ENCODE results near the gene HECTD2. TPM values are rescaled to one million over a fixed set of nuclear protein-coding genes. Genes with fewer than 3 reads are reported as not detected.

HECTD2 gene
- total RNA-seq, 1 experiment from 2014 or later: 9.4 TPM

DNA sequence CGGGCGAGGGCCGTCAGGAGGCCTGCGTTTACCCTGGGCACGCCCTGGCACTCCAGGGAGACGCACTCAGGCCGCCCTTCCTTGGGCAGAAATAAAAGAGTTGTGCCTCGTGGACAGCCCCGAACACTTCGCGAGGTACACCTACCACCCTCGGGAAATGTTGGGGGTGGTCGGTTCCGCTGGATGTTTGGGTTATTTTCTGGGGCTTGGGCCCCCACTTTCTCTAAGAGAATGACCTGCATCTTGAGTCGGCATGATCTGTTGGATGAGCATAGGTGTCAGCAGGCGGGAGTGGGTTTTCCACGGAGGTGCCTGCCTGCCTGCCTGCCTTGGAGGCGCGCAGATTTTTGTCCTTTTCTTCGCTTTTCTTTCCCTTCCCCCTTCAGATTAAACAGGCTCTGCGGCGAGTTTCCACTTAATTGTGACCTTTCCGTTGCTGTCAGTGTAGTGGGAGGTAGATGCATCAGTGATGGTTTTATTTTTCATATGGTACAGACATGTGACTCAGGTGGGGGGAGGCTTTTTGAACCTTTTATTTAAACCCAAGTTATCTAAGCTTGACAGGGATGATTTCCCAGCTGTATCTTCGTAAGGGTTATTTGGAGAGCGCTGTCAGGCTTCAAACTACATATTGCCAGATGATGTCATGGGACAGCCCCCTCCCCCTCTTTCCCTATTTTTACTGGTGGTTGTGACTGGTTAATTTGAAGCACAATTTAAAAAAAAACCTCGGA is 661 bp downstream of the HECTD2 start:
- no peak for DNase-seq (ENCODE audit: low spot score)
- CTCF ChIA-PET: interaction anchor here (0.8 to 2.3 kb wide), 3 partner anchors 113 to 141 kb away, joined by 3 to 16 read pairs (median 3); no protein-coding TSS in a partner anchor

DNA sequence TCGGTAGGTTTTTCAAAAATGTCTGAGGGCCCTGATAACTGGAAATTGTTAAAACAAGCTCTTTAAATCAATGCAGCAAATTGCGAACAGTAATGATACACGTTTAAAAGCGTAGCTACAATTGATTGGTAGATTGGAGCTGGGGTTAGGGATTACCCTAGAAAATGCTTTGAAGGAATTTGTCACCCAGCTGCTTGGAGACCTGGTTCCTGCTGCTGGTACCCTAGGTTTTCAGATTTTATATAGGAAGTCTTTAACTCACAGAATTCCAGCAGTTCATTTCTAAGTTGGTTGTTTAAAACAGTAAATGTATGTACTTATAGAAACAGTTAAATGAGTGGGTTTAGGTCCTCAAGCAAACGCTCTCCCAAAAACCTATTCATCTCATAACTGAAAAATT is 1.5 kb downstream of the HECTD2 start:
- H3K36me3 Mint-ChIP-seq: no peaks in the 10 kb centered on the region
- no peak for DNase-seq (ENCODE audit: low spot score)
- H3K27me3 Mint-ChIP-seq (ENCODE audit: low read depth): peaks cover 4% of the 10 kb centered on the region; the same call in 1 of the 2 replicates
- TF ChIP-seq OVOL2 (CRISPR knock-in tag; IDR thresholded peaks at IDR 0.05; ENCODE audit: borderline replicate concordance) (no peak), FOXK1 (CRISPR knock-in tag; IDR thresholded peaks at IDR 0.05) (no peak), CBFB (CRISPR knock-in tag; IDR thresholded peaks at IDR 0.05; ENCODE audit: low read depth) (no peak), ZNF121 (CRISPR knock-in tag; IDR thresholded peaks at IDR 0.05) (no peak), MXD4 (CRISPR knock-in tag; IDR thresholded peaks at IDR 0.05; ENCODE audit: borderline replicate concordance) (no peak), RELA (CRISPR knock-in tag; IDR thresholded peaks at IDR 0.05; ENCODE audit: borderline replicate concordance) (no peak), GRHL2 (CRISPR knock-in tag; IDR thresholded peaks at IDR 0.05; ENCODE audit: insufficient replicate concordance, severe bottlenecking) (no peak), ATF1 (CRISPR knock-in tag; IDR thresholded peaks at IDR 0.05) (no peak), SOX15 (CRISPR knock-in tag; IDR thresholded peaks at IDR 0.05) (no peak), MYBL2 (CRISPR knock-in tag; IDR thresholded peaks at IDR 0.05) (no peak), SMAD4 (CRISPR knock-in tag; IDR thresholded peaks at IDR 0.05) (no peak)
- TF ChIP-seq, protein P1, sequence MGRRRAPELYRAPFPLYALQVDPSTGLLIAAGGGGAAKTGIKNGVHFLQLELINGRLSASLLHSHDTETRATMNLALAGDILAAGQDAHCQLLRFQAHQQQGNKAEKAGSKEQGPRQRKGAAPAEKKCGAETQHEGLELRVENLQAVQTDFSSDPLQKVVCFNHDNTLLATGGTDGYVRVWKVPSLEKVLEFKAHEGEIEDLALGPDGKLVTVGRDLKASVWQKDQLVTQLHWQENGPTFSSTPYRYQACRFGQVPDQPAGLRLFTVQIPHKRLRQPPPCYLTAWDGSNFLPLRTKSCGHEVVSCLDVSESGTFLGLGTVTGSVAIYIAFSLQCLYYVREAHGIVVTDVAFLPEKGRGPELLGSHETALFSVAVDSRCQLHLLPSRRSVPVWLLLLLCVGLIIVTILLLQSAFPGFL (CRISPR knock-in tag; IDR thresholded peaks at IDR 0.05; ENCODE audit: borderline replicate concordance): no peak
- TF ChIP-seq, protein P2, sequence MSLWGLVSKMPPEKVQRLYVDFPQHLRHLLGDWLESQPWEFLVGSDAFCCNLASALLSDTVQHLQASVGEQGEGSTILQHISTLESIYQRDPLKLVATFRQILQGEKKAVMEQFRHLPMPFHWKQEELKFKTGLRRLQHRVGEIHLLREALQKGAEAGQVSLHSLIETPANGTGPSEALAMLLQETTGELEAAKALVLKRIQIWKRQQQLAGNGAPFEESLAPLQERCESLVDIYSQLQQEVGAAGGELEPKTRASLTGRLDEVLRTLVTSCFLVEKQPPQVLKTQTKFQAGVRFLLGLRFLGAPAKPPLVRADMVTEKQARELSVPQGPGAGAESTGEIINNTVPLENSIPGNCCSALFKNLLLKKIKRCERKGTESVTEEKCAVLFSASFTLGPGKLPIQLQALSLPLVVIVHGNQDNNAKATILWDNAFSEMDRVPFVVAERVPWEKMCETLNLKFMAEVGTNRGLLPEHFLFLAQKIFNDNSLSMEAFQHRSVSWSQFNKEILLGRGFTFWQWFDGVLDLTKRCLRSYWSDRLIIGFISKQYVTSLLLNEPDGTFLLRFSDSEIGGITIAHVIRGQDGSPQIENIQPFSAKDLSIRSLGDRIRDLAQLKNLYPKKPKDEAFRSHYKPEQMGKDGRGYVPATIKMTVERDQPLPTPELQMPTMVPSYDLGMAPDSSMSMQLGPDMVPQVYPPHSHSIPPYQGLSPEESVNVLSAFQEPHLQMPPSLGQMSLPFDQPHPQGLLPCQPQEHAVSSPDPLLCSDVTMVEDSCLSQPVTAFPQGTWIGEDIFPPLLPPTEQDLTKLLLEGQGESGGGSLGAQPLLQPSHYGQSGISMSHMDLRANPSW (CRISPR knock-in tag; conservative IDR thresholded peaks at IDR 0.05; ENCODE audit: low read depth): no peak
- TF ChIP-seq, protein P3, sequence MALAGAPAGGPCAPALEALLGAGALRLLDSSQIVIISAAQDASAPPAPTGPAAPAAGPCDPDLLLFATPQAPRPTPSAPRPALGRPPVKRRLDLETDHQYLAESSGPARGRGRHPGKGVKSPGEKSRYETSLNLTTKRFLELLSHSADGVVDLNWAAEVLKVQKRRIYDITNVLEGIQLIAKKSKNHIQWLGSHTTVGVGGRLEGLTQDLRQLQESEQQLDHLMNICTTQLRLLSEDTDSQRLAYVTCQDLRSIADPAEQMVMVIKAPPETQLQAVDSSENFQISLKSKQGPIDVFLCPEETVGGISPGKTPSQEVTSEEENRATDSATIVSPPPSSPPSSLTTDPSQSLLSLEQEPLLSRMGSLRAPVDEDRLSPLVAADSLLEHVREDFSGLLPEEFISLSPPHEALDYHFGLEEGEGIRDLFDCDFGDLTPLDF (CRISPR knock-in tag; IDR thresholded peaks at IDR 0.05): no peak
- TF ChIP-seq, protein P4, sequence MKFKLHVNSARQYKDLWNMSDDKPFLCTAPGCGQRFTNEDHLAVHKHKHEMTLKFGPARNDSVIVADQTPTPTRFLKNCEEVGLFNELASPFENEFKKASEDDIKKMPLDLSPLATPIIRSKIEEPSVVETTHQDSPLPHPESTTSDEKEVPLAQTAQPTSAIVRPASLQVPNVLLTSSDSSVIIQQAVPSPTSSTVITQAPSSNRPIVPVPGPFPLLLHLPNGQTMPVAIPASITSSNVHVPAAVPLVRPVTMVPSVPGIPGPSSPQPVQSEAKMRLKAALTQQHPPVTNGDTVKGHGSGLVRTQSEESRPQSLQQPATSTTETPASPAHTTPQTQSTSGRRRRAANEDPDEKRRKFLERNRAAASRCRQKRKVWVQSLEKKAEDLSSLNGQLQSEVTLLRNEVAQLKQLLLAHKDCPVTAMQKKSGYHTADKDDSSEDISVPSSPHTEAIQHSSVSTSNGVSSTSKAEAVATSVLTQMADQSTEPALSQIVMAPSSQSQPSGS (CRISPR knock-in tag; IDR thresholded peaks at IDR 0.05; ENCODE audit: borderline replicate concordance, low read depth): no peak
- H3K4me3 Mint-ChIP-seq: peak overlapping the region; percentile 89
- ChIA-PET CTCF (interaction anchor here (0.8 to 2.3 kb wide), 3 partner anchors 113 to 140 kb away, joined by 3 to 16 read pairs (median 3); no protein-coding TSS in a partner anchor), POLR2A (no interaction called here)
- peaks cover 33% of the 10 kb centered on the region for H3K4me1 Mint-ChIP-seq
- no peak for ATAC-seq
- H3K9me3 Mint-ChIP-seq: no peaks in the 10 kb centered on the region
- H3K27ac Mint-ChIP-seq: no peak overlapping the region

More for the DNA sequence above, 661 bp downstream of the HECTD2 start:
- ATAC-seq: no peak
- TF ChIP-seq, protein P5, sequence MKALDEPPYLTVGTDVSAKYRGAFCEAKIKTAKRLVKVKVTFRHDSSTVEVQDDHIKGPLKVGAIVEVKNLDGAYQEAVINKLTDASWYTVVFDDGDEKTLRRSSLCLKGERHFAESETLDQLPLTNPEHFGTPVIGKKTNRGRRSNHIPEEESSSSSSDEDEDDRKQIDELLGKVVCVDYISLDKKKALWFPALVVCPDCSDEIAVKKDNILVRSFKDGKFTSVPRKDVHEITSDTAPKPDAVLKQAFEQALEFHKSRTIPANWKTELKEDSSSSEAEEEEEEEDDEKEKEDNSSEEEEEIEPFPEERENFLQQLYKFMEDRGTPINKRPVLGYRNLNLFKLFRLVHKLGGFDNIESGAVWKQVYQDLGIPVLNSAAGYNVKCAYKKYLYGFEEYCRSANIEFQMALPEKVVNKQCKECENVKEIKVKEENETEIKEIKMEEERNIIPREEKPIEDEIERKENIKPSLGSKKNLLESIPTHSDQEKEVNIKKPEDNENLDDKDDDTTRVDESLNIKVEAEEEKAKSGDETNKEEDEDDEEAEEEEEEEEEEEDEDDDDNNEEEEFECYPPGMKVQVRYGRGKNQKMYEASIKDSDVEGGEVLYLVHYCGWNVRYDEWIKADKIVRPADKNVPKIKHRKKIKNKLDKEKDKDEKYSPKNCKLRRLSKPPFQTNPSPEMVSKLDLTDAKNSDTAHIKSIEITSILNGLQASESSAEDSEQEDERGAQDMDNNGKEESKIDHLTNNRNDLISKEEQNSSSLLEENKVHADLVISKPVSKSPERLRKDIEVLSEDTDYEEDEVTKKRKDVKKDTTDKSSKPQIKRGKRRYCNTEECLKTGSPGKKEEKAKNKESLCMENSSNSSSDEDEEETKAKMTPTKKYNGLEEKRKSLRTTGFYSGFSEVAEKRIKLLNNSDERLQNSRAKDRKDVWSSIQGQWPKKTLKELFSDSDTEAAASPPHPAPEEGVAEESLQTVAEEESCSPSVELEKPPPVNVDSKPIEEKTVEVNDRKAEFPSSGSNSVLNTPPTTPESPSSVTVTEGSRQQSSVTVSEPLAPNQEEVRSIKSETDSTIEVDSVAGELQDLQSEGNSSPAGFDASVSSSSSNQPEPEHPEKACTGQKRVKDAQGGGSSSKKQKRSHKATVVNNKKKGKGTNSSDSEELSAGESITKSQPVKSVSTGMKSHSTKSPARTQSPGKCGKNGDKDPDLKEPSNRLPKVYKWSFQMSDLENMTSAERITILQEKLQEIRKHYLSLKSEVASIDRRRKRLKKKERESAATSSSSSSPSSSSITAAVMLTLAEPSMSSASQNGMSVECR (CRISPR knock-in tag; IDR thresholded peaks at IDR 0.05; ENCODE audit: borderline replicate concordance): peak; percentile 13; the same call in 1 of the 2 replicates
- TF ChIP-seq, protein P6, sequence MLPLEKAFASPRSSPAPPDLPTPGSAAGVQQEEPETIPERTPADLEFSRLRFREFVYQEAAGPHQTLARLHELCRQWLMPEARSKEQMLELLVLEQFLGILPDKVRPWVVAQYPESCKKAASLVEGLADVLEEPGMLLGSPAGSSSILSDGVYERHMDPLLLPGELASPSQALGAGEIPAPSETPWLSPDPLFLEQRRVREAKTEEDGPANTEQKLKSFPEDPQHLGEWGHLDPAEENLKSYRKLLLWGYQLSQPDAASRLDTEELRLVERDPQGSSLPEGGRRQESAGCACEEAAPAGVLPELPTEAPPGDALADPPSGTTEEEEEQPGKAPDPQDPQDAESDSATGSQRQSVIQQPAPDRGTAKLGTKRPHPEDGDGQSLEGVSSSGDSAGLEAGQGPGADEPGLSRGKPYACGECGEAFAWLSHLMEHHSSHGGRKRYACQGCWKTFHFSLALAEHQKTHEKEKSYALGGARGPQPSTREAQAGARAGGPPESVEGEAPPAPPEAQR (CRISPR knock-in tag; IDR thresholded peaks at IDR 0.05): no peak
- no peak for TF ChIP-seq SOX15 (CRISPR knock-in tag; IDR thresholded peaks at IDR 0.05)
- TF ChIP-seq, protein P7, sequence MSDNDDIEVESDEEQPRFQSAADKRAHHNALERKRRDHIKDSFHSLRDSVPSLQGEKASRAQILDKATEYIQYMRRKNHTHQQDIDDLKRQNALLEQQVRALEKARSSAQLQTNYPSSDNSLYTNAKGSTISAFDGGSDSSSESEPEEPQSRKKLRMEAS (CRISPR knock-in tag; IDR thresholded peaks at IDR 0.05): 0 out of 2 replicates have a peak, but pooled peaks have one; percentile 14
- POLR2A ChIA-PET: no interaction called here
- 0 out of 2 replicates have a peak overlapping the region, but pooled peaks have one; percentile 22 for H3K27ac Mint-ChIP-seq
- no peaks in the 10 kb centered on the region for H3K36me3 Mint-ChIP-seq
- peak overlapping the region; percentile 89 for H3K4me3 Mint-ChIP-seq
- H3K4me1 Mint-ChIP-seq: peaks cover 41% of the 10 kb centered on the region
- no peaks in the 10 kb centered on the region for H3K9me3 Mint-ChIP-seq
- peaks cover 4% of the 10 kb centered on the region; the same call in 1 of the 2 replicates for H3K27me3 Mint-ChIP-seq (ENCODE audit: low read depth)
